GM08714 (cell line): Measurements from ENCODE around the gene DPEP2.

ENCODE experiments used
- H3K4me3 ChIP-seq: fragments of 200-500 bp; sonication (Bioruptor generic); 2 replicates; pipeline ENCODE4 v1.5.1; 2014; ENCODE audit warnings: mild to moderate bottlenecking, low read length, inconsistent platforms
- ZNF274 ChIP-seq: IDR thresholded peaks from 2 replicates; pipeline ENCODE4 v1.6.1; 2012; ENCODE audit warnings: mild to moderate bottlenecking, low read depth, low read length

DPEP2 gene

DNA sequence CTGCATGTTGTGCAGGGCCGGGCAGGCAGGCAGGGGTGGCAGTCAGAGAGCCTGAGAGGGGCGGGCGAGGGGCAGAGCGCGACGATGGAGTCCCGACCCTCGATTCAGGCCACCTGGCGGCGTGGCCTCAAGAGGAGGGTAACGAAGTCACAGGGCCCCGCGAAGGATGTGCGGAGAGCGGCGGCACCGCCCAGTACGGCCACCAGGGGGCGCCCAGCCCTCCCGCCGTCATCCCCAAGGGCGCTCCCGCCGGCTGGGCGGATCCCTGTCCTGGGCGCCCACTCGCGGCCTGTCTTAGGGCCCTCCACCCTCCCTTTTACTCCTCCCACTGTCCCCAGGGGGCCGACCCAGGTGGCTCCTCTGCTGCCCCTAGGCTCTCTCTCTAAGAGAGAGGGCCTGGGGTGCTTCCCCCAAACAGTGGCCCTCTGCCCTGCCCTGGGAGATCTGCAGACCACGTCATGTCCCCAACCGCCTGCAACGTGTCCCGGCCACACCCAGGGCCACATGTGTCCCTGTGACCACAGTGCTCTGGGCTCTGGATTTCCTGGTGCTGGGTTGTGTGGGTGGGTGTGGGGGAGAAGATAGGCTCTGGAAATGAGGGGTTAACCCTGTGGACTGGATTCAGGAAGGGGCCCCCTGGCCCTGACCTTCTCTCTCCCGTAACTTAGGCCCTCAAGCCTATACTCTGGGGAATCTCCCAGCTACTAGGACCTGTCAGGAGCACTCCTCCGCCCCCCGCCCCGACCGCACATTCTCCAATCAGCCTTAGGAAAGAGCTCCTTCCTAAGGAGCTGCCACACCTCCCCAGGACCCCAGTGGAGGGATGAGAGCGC is 5.9 kb downstream of the DPEP2 start:
- H3K4me3 ChIP-seq = no peak overlapping the region; the same call in 1 of the 2 replicates

DNA sequence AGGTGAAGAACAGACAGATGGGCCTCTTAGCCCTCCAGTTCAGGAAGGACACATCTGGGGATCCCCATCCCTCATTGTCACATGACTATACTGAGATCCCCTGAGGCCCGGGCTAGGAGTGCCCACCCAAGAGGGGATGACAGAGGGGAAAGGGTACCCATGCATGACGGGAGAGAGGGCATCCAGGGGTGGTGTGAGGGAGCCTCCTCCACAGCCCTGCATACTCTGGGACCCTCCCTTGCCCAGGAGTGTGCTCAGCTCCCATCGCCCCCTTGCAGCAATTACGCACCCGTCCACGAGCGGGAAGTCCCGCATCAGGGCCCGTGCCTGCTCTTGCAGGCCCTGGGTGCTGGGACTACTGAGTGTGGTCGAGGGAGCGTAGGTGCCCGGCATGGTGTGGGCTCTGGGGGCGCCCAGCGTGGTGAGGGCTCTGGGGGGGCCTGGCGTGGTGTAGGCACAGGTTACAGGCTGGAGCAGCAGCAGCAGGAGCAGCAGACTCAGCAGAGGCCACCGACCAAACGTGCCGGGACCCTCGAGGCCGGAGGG is 6.5 kb downstream of the DPEP2 start:
- TF ChIP-seq ZNF274 = no peak
- no peak overlapping the region for H3K4me3 ChIP-seq

More for the DNA sequence above, 5.9 kb downstream of the DPEP2 start:
- TF ChIP-seq ZNF274 = no peak

DNA sequence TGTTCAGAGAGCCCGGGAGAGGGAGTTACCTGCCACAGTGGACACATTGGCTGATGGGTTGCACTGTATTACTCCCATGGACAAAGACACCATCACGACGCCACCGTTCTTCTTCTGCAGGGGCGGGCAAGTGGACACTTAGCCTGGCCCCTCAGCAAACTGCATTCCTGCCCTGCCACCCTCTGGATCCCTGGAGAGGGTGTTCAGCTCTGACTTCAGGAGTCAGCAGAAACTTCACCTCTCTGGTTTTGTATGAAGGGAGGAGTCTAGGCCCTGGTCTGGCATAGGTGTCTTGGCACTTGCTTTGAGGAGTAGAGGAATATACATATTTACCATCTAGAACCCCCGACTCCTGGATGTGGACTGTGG is 9.3 kb downstream of the DPEP2 start:
- H3K4me3 ChIP-seq = no peak overlapping the region
- no peak for TF ChIP-seq ZNF274

DNA sequence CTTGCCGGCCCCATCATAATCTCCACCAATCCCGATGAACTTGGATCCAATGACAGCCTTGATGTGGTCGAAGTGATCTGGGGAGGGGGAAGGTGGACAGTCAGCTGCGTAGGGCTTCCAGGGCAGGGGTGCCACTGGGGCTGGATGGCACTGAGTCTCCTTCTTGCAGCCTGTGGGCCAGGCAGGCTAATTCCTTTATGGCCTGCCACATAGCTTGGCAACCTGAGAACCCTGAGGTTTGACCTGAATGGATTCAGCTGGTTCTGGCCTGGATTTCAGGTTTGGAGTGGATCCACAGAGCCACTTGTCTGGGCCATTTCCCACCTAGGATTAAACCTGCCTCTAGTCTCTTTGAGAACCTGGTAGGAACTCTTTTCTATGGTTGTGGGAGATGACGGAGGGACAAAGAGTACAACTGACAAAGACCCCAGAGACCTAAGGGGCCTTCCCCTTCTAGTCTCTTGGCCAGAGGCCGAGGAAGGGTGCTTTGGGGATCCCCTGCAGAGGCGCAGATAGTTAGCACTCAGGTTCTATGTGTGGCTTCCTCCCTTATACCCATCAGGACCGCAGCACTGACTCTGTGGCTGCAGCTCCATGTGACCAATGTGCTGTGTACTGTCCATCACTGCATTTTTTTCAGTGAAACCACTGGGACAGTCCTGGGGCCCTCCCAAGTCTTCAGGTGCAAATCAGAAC is 9.8 kb downstream of the DPEP2 start:
- H3K4me3 ChIP-seq = no peak overlapping the region
- no peak for TF ChIP-seq ZNF274

DNA sequence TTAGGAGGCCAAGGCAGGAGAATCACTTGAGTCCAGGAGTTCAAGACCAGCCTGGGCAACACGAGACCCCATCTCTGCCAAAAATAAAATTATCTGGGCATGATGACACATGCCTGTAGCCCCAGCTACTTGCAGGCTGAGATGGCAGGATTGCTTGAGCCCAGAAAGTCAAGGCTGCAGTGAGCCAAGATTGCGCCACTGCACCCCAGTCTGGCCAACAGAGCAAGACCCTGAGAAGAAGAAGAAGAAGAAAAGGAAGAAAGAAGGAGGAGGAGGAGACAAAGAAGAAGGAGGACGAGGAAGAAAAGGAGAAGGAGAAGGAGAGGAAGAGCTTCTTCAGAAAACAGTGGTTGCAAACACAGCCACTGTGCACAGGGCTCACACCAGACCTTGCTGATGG is 10.6 kb downstream of the DPEP2 start:
- no peak for TF ChIP-seq ZNF274
- H3K4me3 ChIP-seq = no peak overlapping the region

DNA sequence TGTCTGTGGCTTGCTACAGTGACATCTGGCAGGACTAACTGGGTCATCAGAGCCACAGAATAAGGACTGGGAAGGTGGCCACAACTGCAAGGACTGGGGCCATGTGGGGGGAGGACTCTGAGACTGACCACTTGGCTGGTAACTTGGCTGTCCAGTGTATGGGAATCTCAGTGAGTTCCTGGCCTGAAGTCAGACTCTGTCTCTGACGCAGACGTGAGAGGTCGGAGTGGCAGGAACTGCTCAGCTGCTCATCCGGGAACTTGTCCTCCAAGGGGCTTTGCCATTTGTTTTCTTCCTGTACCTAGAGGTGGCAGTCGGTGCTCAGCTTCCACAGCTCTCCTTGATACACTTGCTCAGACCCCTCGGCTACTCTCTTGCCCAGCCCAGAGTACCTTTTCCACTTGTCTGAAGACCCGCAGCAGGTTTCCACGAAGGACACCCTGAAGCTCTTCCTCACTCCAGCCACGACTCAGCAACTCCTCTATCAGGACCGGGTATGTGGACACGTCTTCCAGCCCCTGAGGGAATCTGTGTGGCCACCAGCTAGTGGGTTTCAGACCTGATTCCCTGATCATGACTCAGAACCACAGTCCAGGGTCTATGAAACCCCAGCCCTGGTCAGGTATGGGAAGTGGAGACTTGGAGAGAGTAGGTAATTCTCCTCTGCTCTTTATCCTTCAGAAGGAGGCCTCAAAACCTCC is 11.7 kb downstream of the DPEP2 start:
- no peak for TF ChIP-seq ZNF274
- H3K4me3 ChIP-seq = no peak overlapping the region

DNA sequence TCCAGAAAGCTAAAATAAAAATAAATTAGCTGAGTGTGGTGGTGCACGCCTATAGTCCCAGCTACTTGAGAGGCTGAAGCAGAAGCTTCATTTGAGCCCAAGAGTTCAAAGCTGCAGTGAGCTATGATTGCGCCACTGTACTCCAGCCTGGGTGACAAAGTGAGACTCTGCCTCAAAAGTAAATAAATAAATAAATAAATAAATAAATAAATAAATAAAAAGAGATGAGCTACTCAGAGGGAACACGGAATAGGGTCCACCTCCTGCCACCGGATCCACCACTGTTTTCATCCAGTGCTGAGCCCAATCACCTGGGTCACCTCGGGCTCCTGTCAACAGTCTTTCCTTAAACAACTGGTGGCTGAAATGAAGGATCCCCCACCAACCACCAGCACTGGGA is 12.3 kb downstream of the DPEP2 start:
- no peak for TF ChIP-seq ZNF274

DNA sequence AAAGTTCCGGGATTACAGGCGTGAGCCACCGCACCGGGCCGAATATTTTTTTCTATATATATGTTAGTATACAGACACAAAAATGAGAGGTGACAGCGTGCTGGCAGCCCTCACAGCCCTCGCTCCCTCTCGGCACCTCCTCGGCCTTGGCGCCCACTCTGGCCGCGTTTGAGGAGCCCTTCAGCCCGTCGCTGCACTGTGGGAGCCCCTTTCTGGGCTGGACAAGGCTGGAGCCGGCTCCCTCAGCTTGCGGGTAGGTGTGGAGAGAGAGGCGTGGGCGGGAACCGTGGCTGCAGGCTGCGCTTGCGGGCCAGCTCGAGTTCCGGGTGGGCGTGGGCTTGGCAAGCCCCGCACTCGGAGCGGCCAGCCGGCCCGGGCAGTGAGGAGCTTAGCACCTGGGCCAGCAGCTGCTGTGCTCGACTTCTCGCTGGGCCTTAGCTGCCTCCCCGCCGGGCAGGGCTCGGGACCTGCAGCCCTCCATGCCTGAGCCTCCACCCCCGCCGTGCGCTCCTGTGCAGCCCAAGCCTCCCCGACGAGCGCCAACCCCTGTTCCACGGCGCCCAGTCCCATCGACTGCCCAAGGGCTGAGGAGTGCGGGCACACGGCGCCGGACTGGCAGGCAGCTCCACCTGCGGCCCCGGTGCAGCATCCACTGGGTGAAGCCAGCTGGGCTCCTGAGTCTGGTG is 17.1 kb downstream of the DPEP2 start:
- H3K4me3 ChIP-seq = no peak overlapping the region
- TF ChIP-seq ZNF274 = no peak

More for the DNA sequence above, 12.3 kb downstream of the DPEP2 start:
- H3K4me3 ChIP-seq = no peak overlapping the region

DNA sequence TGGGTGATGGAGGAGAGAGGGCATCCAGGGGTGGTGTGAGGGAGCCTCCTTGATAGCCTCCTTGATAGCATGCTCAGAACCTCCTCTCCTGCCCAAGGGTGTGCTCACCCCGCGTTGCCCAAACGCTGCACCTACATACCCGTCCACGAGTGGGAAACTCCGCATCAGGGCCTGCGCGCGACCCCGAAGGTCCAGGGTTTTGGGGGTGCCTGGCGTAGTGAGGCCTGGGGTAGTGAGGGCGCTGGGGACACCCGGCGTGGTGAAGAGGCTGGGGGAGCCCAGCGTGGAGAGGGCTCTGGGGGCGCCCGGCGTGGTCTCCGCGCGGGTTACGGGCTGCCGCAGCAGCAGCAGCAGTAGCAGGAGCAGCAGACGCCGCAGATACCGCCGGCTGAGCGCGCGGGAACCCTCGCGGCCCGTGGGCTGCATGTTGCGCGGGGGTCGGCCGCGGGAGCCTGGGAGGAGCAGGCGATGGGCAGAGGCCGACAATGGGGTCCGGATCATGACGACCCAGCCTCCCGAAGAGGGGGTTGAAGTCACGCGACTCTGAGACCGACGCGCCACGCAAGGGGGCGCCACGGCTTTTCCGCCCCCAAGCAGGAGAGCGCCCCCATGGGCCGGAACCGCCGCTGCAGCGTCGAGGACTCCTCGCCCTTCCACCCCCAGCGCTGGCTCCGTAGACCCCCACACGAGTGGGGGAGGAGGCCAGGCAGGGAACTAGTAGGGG is 19.2 kb downstream of the DPEP2 start, which contains the start of gene DPEP3:
TSS of gene DPEP3 (minus strand) at position 545 of the 724 bp plus-strand sequence. CDS start at position 426, 119 bp downstream.
- no peak for TF ChIP-seq ZNF274
- H3K4me3 ChIP-seq = no peak within 1 kb of the TSS

DNA sequence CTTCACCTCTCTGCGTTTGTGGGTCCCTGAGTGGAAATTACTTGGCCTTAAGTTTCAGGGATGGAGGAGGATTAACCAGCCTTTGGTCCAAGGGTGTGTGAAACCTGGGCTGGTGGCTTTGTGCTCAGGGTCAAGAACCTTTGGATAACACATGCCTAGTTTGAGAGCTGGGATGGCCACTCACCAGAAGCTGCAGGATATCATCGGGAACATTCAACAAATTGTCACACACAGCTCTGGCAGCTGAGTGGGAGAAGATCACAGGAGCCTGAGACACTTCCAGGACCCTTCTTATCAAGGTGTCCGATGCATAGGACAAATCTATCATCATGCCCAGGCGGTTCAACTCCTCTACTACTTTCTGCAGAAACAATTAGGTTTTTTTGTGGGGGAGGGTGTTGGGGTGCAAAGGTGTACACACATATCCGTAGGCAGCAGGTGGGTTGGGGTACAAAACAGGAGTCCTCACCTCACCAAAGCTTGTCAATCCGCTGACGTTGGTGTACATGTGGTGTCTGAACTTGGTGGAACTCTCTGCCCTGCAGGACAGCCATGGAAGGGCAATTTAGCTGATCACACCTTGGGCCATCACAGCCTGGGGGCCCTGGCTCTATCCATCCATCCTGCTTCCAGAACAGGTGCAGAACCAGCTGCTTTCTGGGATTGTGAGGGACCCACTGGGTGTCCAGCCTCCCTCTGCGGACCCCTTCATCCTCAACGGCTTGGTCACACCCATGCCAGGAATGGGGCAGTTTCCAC is 21.6 kb downstream of the DPEP2 start:
- H3K4me3 ChIP-seq = no peak overlapping the region
- TF ChIP-seq ZNF274 = no peak

DNA sequence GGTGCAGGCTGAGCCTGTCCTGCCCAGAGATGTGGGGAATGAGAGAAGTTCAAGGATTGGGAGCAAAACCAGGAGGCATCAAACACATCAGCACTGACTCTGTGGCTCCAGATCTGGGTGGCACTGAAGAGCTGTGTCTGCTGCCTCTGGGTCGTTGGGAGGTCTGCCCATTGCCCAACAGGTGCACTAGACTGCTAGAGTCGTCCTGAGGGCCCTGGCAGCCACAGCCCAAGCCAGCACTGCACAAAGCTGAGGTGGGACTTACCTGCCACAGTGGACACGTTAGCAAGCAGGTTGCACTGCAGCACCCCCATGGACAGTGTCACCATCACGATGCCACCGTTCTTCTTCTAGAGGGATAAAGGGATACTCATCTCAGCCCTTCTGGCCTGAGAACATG is 22.3 kb downstream of the DPEP2 start:
- no peak overlapping the region for H3K4me3 ChIP-seq
- no peak for TF ChIP-seq ZNF274

DNA sequence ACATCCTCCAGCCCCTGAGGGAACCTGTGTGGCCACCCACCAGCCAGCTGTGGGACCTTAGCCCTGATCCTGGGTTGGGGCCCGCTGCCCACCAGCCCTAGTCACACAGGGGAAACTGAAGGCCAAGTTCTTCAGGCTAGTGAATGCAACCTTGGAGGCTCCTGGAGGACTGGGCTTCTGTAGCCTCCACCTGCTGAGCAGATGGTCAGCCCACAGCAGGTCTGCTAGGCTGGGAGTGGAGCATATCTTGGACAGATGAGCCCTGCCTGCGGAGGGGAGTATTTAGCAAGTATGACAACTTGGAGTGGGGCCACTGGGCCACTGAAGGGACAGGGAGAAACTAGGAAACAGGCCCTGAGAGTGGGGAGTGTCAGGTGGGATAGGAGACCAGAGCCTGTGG is 23.1 kb downstream of the DPEP2 start:
- TF ChIP-seq ZNF274 = no peak

More for the DNA sequence above, 23.1 kb downstream of the DPEP2 start:
- H3K4me3 ChIP-seq = no peak overlapping the region
